Amniotic epithelial cell (primary cell): Measurements from ENCODE around the gene DDAH2.
"Not testable (repeated sequence)": the region's sequence is repeated elsewhere in the genome, so short reads cannot be mapped to it uniquely, and the experiment has no call there.

Source experiments
- DNase-seq: peaks from one replicate; pipeline ENCODE4 v3.0.0-alpha.2; 2010; ENCODE audit warnings: low read depth

The DDAH2 gene

GRCh38 chr6:31713465-31713864 is 15.6 kb downstream of the DDAH2 start:
- no peak for DNase-seq

- DNase-seq, result no peak
Measured at GRCh38 chr6:31712296-31712695, 16.8 kb downstream of the DDAH2 start.

GRCh38 chr6:31711233-31711632 is 17.9 kb downstream of the DDAH2 start:
- DNase-seq, result no peak

DNA sequence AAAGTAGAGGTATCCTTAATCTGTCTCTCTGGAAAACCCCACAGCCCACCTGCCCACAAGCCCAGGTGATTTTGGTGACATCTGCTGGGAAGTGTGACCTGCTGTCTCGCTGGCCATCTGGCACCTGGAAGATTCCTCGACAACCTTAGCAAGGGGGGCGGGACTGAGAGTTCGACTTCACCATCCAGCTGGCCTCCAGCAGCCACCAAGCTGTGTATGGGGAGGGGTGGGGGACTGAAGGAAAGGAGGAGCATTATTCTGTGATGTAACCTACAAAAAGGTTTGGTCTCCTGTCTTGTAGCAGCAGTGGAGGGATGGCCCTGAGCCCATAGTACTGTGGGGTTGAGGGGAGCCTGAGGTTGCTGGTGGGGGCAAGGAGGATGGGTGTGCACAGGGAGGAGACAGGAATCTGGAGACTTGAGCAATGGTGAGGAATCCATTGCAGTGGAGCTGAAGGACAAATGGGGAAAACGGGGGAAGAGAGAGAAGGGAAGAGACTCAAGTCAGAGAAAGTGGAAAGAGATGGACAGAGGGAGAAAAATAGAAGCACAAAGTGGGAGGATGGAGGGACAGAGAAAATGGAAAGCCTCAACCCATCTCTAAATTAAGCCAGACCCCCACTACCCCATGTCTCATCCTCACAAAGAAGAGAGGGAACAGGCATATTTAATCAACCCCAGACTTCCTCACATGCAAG is 18.4 kb downstream of the DDAH2 start:
- no peak for DNase-seq

DNA sequence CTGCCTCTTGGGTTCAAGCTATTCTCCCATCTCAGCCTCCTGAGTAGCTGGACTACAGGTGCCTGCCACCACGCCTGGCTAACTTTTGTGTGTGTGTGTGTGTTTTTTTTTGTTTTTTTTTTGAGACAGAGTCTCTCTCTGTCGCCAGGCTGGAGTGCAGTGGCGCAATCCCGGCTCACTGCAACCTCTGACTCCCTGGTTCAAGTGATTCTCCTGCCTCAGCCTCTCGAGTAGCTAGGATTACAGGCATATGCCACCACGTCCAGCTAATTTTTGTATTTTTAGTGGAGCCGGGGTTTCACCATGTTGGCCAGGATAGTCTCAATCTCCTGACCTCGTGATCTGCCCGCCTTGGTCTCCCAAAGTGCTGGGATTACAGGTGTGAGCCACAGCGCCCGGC is 19.9 kb downstream of the DDAH2 start:
- DNase-seq, result not testable (repeated sequence)

- no peak for DNase-seq
Measured at GRCh38 chr6:31708224-31708623, 20.9 kb downstream of the DDAH2 start.

- DNase-seq, result no peak
Measured at GRCh38 chr6:31707701-31708100, 21.4 kb downstream of the DDAH2 start.

- no peak for DNase-seq
Measured at GRCh38 chr6:31706599-31706998, 22.5 kb downstream of the DDAH2 start, which contains the start of gene LY6G6F. Gene LY6G6F (plus strand): TSS chr6:31706866. CDS start chr6:31706907, 41 bp downstream.

- no peak for DNase-seq
Measured at GRCh38 chr6:31705931-31706330, 23.2 kb downstream of the DDAH2 start.

DNA sequence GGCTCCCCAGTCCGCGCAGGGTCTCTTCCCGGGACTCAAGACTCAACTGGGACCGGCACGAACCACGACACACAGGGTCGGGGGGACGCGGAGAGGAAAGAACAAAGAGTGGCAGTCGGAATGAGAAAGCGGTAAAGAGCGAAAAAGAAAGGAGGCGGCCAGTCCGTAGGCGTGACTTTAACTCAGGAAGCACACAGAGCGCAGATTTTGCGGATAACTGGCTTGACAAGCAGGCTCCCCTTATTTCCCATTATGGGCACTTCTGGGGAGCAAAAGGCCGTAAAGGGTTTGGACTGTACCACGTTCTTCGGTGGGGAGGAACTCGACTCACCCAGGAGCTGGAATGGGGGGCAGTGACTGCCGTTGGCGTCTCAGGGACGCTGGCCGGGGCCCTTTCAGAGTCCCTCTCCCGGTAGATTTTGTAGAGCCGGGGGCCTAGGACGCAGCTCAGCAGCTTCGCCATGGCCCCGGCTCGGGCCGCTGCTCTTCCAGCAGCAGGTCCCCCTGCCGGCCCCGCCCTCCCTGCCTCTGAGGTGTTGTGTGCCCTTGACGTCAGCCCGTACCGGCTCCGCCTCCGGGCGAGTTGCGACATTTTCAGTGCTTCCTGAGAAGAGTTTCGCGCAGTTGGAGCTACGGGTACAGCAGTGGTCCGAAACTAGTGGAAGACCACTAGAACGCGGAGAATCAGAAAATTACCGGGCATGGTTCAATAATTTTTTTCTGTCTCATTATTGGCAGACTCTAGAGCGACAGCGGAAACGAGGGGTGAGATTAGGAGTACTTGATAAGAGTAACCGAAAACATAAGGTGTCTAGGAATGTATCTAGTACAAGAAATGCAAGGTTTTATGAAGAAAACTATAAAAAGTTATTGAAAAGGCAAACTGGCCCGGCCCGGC is 26.0 kb downstream of the DDAH2 start, which contains the start of gene ABHD16A:
Gene ABHD16A (minus strand): TSS at position 506 of the 898 bp plus-strand sequence. CDS start 43 bp downstream, at position 463.
- DNase-seq, result peak; percentile 98

- DNase-seq, result no peak
Measured at GRCh38 chr6:31702405-31702818, 26.7 kb downstream of the DDAH2 start.

DNA sequence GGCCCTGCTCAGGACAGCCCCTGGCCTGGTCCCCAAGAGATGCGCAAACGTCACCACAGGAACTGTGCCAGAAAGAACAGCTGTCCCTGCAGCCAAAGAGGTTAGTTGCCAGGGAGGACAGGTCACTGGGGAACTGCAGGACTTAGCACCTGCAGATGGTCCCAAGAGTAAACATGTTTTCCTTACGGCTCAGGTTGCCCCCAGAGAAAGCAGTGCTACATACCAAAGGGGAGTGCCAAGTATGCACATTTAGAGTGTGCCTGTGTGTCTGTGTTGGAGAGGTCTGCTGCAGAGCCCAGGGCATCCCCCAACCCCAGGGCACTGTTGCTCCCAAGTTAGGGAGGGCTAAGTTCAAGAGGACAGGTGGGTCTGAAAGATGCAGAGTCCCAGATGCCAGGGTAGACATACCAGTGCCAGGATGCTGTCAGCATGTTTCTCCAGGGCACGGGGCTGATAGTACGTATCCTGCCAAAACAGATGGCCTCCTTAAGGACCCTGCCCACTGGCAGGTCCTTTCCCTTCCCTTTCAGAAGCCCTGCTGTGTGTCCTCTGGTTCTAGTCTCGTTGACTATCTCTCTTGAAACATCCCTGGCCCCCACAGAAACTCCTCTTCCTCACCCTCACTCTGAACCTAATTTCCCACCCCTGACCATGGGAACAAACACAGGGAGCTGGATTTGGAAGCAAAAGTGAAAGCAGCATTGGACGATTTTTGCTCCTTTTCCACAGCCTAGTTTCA is 27.3 kb downstream of the DDAH2 start:
- no peak for DNase-seq

GRCh38 chr6:31700740-31701401 is 28.2 kb downstream of the DDAH2 start:
- DNase-seq, result no peak

DNA sequence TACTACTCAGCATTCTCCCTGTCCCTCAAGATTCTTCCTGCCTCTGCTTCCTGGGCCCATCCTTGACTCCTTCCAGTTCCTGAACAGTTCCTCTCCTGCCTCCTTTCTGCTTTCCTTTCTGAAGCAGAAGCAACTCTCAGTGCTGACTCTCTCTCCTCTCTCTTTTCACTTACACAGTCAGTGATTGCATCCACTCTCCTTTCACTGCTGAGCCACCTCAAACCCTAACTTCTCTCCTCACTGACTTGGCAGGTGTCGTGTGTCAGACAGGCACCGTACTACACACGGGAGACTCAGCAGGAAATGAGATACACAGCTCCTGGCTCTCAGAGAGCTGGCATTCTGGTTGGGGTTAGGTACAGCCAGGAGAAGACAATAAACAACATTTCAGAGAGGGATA is 31.5 kb downstream of the DDAH2 start:
- no peak for DNase-seq

- DNase-seq, result no peak
Measured at GRCh38 chr6:31693535-31693934, 35.6 kb downstream of the DDAH2 start.

- no peak for DNase-seq
Measured at GRCh38 chr6:31692886-31693285, 36.2 kb downstream of the DDAH2 start.

DNA sequence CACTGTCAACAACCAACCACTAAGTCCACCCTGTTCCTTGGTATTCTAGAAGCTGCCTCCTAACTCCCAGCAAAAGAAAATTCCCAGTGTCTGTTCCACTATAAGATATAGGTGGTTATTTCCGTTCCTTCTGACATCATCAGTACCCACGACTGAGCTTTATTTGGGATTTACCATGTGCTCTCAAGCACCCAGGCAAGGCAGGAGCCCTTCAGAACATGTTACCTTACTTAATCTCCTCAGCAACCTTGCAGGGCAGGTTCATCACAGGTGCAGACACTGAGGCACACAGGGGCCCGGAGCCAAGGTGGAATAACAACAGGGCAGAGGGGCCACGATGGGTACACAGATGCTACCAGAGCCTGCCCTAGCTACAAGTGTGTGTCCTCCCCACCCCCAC is 36.7 kb downstream of the DDAH2 start:
- DNase-seq, result no peak

- no peak for DNase-seq
Measured at GRCh38 chr6:31691564-31692108, 37.5 kb downstream of the DDAH2 start.

DNA sequence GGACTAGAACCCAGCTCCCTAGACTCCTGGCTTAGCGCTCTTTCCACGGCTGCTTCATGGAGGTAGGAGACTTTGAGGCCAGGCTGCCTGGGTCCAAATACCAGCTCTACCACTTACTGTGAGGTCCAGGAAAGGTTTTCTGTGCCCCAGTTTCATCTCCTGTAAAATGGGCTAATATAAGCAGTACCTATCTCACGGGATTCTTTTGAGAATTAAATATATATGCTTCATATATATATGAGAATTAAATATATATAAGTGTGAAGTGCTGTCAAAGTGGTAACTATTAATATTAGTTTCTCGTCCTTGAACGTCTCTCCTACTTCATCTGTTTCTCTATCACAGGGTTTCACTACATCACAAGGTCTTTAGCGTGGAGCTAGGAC is 38.0 kb downstream of the DDAH2 start:
- no peak for DNase-seq

DNA sequence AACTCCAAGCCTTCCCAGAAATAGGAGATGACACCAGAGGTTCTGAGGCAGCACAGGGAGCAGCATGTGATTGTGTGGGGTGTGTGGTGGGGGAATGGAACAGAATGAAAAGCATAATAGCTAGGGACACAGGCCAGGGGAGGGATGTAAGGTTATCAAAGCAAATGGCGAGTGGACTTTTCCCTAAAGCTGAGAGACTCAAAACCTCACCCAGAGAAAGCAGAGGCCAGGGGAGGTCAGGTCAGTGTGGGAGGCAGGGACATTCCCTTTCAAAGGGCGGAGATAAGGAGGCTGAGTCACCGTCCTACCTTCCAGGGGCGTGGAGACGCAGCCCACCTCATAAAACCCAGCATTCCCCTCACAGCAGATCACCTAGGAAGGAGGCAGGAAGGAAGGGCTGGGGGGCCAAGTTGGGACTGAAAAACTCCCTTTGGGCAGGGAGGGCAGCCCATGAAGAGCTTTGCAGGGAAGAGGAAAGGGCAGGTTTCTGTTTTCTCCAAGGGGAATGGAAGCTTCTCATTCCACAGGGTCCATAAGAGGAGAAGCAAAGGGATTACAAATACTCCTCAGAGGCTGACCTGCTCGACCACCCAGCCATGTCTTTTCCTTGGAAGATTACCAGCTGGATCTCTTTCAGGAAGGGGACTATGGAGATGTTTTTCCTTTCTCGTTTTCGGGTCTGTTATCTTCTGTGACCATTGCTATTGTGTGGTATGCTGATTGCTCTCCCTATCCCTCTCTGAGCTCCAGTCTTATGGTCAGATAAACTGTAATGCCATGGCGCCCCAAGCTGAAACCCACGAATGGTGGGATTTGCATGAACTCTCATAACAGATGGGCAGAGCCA is 38.6 kb downstream of the DDAH2 start:
- peak; percentile 81 for DNase-seq
